ENCODE results near the gene C12orf75. TPM values are rescaled to one million over a fixed set of nuclear protein-coding genes. Genes with fewer than 3 reads are reported as not detected.

C12orf75 gene
- total and polyA plus RNA-seq, 2 experiments from 2014 or later, result 43.9 to 69.8 TPM

GRCh38 chr12:105285378-105285777 is 45.1 kb upstream of the C12orf75 start:
- no peaks in the 10 kb centered on the region for H3K79me2 ChIP-seq (replicated peaks; ENCODE audit: insufficient read depth)
- H3K36me3 ChIP-seq (ENCODE audit: insufficient read depth), result no peaks in the 10 kb centered on the region
- no peaks in the 10 kb centered on the region for H3K9me2 ChIP-seq (ENCODE audit: insufficient read depth)
- no peaks in the 10 kb centered on the region for H3K27me3 ChIP-seq (ENCODE audit: insufficient read depth)
- no peaks in the 10 kb centered on the region for H3K9me3 Mint-ChIP-seq
- H3K36me3 Mint-ChIP-seq (ENCODE audit: low read depth), result no peaks in the 10 kb centered on the region
- no peak overlapping the region for H3K27ac ChIP-seq (ENCODE audit: low read depth)
- no peak overlapping the region for H2AFZ ChIP-seq
- H3K4me1 Mint-ChIP-seq, result no peaks in the 10 kb centered on the region
- no peak overlapping the region for H3K27ac Mint-ChIP-seq
- H3K4me3 ChIP-seq, result no peak overlapping the region
- no peak overlapping the region for H3K4me3 Mint-ChIP-seq
- TF ChIP-seq ETS1 (IDR thresholded peaks at IDR 0.05), result no peak
- no peak for TF ChIP-seq ZNF462 (CRISPR knock-in tag; IDR thresholded peaks at IDR 0.05)
- TF ChIP-seq EZH2 (IDR thresholded peaks at IDR 0.05; ENCODE audit: low read depth, unreplicated experiment), result no peak
- H4K20me1 ChIP-seq (replicated peaks; ENCODE audit: insufficient read depth), result no peaks in the 10 kb centered on the region
- no peaks in the 10 kb centered on the region for H3K4me1 ChIP-seq (ENCODE audit: insufficient read depth)
- no peaks in the 10 kb centered on the region for H3F3A ChIP-seq (replicated peaks; ENCODE audit: low read depth)
- no peak overlapping the region for H3K4me2 ChIP-seq
- H3K27me3 Mint-ChIP-seq (ENCODE audit: insufficient read depth, low read depth, poor library complexity), result peaks cover 2% of the 10 kb centered on the region
- no peak for DNase-seq (ENCODE audit: low spot score)
- no peak for ATAC-seq

- H4K20me1 ChIP-seq (replicated peaks; ENCODE audit: insufficient read depth), result no peaks in the 10 kb centered on the region
- no peaks in the 10 kb centered on the region for H3K36me3 Mint-ChIP-seq (ENCODE audit: low read depth)
- H3K4me1 ChIP-seq (ENCODE audit: insufficient read depth), result no peaks in the 10 kb centered on the region
- no peaks in the 10 kb centered on the region for H3K9me2 ChIP-seq (ENCODE audit: insufficient read depth)
- H3K4me1 Mint-ChIP-seq, result no peaks in the 10 kb centered on the region
- no peak overlapping the region for H2AFZ ChIP-seq
- H3K27me3 Mint-ChIP-seq (ENCODE audit: insufficient read depth, low read depth, poor library complexity), result peaks cover 2% of the 10 kb centered on the region
- no peak overlapping the region for H3K27ac Mint-ChIP-seq
- no peaks in the 10 kb centered on the region for H3K27me3 ChIP-seq (ENCODE audit: insufficient read depth)
- no peaks in the 10 kb centered on the region for H3K79me2 ChIP-seq (replicated peaks; ENCODE audit: insufficient read depth)
- ATAC-seq (no peak), DNase-seq (ENCODE audit: low spot score) (no peak)
- no peak overlapping the region for H3K27ac ChIP-seq (ENCODE audit: low read depth)
- no peak overlapping the region for H3K4me3 Mint-ChIP-seq
- H3K4me2 ChIP-seq, result no peak overlapping the region
- no peaks in the 10 kb centered on the region for H3K36me3 ChIP-seq (ENCODE audit: insufficient read depth)
- H3K4me3 ChIP-seq, result no peak overlapping the region
- no peaks in the 10 kb centered on the region for H3F3A ChIP-seq (replicated peaks; ENCODE audit: low read depth)
- no peaks in the 10 kb centered on the region for H3K9me3 Mint-ChIP-seq
- TF ChIP-seq EZH2 (IDR thresholded peaks at IDR 0.05; ENCODE audit: low read depth, unreplicated experiment) (no peak), EZH2phosphoT487 (IDR thresholded peaks at IDR 0.05; ENCODE audit: unreplicated experiment) (no peak), REST (IDR thresholded peaks at IDR 0.05; ENCODE audit: unreplicated experiment) (no peak), ZNF114 (CRISPR knock-in tag; IDR thresholded peaks at IDR 0.05) (no peak), STAT1 (IDR thresholded peaks at IDR 0.05; ENCODE audit: unreplicated experiment) (no peak)
These were observed 43.1 kb upstream of the C12orf75 start for GRCh38 chr12:105287408-105287807.

All from GM23338 (cell line).